Caki2 (cell line): Measurements from ENCODE around the gene FSD1L. TPM values are rescaled to one million over a fixed set of nuclear protein-coding genes. Genes with fewer than 3 reads are reported as not detected.

Source experiments
- DNase-seq: peaks from one replicate; pipeline ENCODE4 v3.0.0-alpha.2; 2015; ENCODE audit warnings: low read depth
- in situ Hi-C: cut with HindIII; loops from 2 replicates; pipeline ENCODE4 v1.10.0; 2016; ENCODE audit warnings: low sequenced_read_pairs, low pct_unique_long_range_greater_than_20kb, mixed read lengths
- total RNA-seq: library from RNA; depleted of rRNA; stranded (reverse); fragments of >200 nt; shearing (Covaris generic); gene quantifications from 2 replicates; pipeline ENCODE4 v1.2.3, GENCODE V29; 2014; ENCODE audit warnings: low replicate concordance

The FSD1L gene
- total RNA-seq, 1 experiment from 2014 or later = 1.7 TPM

- in situ Hi-C loops = no loop called here
- DNase-seq = no peak
Observed at GRCh38 chr9:105459336-105459735, 11.5 kb downstream of the FSD1L start.

- in situ Hi-C loops = no loop called here
- DNase-seq = no peak
Observed at GRCh38 chr9:105466898-105467455, 19.1 kb downstream of the FSD1L start.

GRCh38 chr9:105468875-105469274 is 21.0 kb downstream of the FSD1L start:
- DNase-seq = no peak
- in situ Hi-C loops = no loop called here

- DNase-seq = no peak
- in situ Hi-C loops = no loop called here
Observed at GRCh38 chr9:105473221-105473620, 25.4 kb downstream of the FSD1L start.

DNA sequence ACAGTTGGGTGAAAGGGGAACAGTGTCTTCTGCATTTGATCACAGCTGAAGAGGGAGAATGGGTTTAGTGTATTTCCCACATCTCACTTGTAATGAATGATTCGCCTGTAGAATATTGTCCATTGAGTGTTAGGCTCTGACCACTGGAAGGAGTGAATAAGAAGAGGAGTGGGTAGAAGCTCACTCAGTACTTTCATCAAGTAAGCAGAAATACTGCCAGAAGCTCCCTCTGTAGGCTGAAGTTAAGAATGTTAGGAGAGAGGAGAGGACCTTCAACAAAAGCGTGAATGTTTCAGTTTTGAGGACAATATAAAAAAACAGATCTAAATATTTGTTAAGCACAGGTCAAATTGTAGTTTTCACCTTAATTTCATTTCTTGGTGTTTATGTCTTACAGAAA is 27.5 kb downstream of the FSD1L start:
- no peak for DNase-seq
- in situ Hi-C loops = no loop called here

DNA sequence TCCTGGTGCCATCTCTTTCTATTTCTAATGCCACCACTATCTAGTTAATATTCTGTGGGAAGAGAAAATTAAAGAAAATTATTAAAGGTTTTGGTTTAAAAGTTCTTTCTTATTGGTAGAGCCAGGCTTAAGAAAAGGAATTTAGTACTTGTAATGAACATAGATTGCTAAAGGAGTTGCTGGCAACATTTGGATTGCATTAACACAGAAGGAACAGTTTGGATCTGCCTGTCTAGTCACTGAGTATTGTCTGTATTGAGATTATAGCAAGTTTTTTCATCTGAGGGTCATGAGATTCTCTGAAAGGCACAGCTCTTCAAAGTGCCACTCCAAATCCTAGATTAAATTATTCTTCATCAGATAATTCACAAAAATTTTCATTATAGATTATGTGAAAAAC is 32.0 kb downstream of the FSD1L start:
- DNase-seq = no peak
- in situ Hi-C loops = no loop called here

- no peak for DNase-seq
- in situ Hi-C loops = no loop called here
Observed at GRCh38 chr9:105483618-105484017, 35.8 kb downstream of the FSD1L start.

GRCh38 chr9:105484226-105484625 is 36.4 kb downstream of the FSD1L start:
- in situ Hi-C loops = no loop called here
- no peak for DNase-seq

- in situ Hi-C loops = no loop called here
- no peak for DNase-seq
Observed at GRCh38 chr9:105485131-105485530, 37.3 kb downstream of the FSD1L start.

DNA sequence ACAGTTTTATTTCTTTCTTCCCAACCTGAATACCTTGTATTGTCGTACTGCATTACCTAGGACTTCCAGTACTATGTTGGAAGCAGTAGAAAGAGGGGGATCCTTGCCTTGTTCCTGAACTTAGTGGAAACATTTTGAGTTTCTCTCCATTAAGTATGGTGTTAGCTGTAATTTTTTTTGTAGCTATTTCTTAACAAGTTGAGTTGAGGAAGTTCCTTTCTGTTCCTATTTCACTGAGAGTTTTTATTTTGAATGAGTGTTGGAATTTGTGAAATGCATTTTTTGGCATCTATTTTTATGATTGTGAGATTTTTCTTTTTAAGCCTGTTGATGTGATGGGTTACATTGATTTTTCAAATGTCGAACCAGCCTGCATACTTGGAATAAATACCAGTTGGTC is 49.0 kb downstream of the FSD1L start:
- in situ Hi-C loops = no loop called here
- no peak for DNase-seq

DNA sequence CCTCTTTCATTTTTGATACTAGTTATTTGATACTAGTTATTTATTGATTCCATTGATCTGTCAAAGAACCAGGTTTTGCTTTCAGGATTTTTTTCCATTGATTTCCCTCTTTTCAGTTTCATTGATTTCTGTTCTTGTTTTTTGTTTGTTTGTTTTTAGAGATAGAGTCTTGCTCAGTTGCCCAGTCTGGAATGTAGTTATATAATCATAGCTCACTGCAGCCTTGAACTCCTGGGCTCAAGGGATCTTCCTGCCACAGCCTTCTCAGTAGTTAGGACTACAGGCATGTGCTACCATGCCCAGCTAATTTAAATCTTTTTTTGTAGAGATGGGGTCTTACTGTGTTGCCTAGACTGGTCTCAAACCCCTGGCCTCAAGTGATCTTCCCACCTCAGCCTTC is 49.9 kb downstream of the FSD1L start:
- in situ Hi-C loops = no loop called here

GRCh38 chr9:105500108-105500766 is 52.4 kb downstream of the FSD1L start:
- peak; percentile 50 for DNase-seq
- in situ Hi-C loops = no loop called here

More for the DNA sequence above, 49.9 kb downstream of the FSD1L start:
- no peak for DNase-seq

DNA sequence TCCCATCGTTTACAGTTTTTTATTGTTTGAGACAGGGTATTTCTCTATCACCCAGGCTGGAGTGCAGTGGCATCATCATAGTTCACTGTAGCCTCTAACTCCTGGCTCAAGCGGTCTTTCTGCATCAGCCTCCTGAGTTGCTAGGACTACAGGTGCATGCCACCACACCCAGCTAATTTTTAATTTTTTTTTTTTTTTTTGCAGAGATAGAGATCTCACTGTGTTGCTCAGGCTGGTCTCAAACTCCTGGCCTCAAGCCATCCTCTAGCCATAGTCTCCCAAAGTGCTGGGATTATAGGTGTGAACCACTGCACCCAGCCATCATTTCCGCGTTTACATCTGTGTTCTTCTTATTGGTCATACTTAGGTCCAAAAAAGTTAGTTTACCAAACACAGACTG is 53.6 kb downstream of the FSD1L start:
- in situ Hi-C loops = no loop called here
- DNase-seq = no peak

DNA sequence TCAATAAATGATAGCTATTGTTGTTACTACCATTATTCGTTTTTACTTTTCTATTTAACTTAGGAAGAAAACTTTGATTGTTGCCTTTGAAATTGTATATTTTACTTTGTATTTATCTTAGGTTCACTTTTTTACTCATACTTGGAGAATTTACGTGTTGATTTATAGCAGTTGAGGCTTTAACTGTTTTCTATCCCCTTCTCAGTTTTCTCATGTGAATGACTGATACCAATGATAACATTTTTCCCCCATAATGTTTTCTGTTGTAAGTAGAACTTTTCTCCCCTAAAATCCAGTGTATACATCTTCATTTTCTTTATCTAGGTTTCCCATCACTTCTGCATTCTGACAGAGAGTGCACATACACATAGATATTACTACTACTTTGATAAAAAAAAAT is 54.4 kb downstream of the FSD1L start:
- in situ Hi-C loops = no loop called here
- no peak for DNase-seq

DNA sequence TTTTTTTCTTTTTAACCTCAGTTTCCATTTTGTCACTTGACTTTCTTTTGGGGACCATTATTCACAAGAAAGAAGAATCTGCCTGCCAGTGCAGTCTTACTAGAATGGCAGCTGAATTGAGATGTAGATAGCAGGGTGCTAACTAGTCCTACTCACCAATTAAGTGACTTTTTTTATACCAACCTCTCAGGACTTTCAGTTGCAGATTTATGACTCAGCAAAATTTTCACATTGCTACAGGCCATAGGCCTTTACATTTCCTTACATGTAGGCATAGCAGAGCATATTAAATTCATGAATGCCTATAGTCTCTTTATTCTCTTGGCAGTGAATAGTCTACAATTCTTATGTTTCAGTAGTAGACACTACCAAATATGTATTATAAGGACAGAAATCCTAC is 56.0 kb downstream of the FSD1L start:
- peak; percentile 18 for DNase-seq
- in situ Hi-C loops = no loop called here

- in situ Hi-C loops = no loop called here
- no peak for DNase-seq
Observed at GRCh38 chr9:105507096-105507790, 59.4 kb downstream of the FSD1L start.

DNA sequence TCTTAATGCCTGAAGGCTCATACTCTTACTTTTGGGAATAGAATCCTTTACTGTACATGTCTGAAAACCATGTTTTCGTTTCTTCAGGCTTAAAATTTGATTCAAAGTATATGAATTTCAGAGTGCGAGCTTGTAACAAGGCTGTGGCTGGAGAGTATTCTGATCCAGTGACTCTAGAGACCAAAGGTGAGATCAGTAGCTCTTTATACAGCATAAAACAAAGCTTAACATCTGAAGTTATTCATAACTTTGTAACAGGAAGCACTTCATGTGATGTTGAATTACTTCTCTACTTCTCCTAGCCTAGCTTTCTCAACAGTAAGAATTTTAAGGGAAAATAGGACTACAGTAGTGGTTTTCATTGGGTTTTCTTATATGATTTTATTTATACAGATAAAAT is 60.7 kb downstream of the FSD1L start:
- DNase-seq = no peak
- in situ Hi-C loops = no loop called here

- no peak for DNase-seq
- in situ Hi-C loops = no loop called here
Observed at GRCh38 chr9:105510024-105510423, 62.2 kb downstream of the FSD1L start.

DNA sequence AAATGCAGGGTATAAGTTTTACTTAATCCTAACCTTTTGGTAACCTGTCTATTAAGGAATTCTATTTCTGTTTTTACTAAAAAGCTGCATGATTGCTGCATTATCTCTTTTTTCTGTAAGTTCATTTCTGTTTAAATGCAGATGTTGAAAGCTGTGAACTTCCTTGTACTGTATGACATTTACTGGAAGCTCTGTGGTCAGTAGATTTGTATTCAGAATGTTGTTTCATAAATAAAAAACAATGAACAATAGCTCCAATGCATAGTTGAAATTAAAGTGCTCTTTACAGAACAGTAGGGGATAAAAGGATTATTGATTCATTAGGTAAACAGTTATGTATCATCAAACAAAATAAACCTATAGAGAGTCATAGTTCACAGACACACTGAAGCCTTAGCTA is 63.6 kb downstream of the FSD1L start:
- no peak for DNase-seq
- in situ Hi-C loops = no loop called here
